ENCODE measurements around the gene TTLL10. TPM values are rescaled to one million over a fixed set of nuclear protein-coding genes. Genes with fewer than 3 reads are reported as not detected.

The TTLL10 gene
- total RNA-seq, 1 experiment from 2014 or later: 0.68 TPM

DNA sequence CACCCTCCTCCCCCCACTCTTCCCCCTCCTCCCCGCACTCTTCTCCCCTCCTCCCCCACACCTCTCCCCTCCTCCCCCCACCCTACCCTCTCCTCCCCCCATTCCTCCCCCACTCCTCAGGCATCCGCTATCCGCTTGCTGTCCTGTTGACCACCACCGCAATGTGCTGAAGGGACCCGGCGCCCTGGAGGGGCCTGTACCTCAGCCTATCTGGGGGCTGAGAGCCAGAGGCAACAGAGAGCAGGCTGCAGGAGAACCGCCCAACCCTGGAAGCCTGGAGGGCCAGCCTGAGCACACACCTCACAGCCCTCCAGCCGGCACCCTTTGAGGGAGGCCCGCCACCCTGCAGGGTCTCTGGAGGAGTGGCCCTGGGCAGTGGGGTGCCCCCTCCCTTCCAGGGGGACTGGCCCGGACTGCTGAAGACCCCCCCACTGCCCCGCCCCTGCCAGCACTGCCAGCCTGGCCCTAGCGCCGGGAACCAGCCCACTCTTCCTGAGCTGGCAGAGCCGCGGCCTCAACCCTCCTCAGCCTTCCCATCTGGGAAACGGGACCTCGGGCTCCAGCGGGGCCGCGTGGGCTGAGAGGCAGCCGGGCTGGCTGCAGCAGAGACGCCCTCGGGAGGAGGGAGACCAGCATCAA is 71.6 kb downstream of the TTLL10 start:
- H3K4me1 ChIP-seq (ENCODE audit: insufficient read depth, low read length): no peaks in the 10 kb centered on the region
- H3K27ac ChIP-seq (ENCODE audit: insufficient read length, low read depth, low read length): no peak overlapping the region
- no peak overlapping the region for H3K14ac ChIP-seq (ENCODE audit: insufficient read depth, low read length)
- H2BK120ac ChIP-seq (ENCODE audit: low read depth, low read length, poor library complexity, severe bottlenecking): no peak overlapping the region
- H4K5ac ChIP-seq (ENCODE audit: insufficient read length, low read depth, low read length): no peak overlapping the region
- no peaks in the 10 kb centered on the region for H3K36me3 Mint-ChIP-seq (ENCODE audit: insufficient read depth in 1 of 3, low read depth in 3 of 3)
- no peaks in the 10 kb centered on the region for H4K20me1 ChIP-seq (ENCODE audit: control insufficient read depth, insufficient read depth, insufficient read length)
- H3K23me2 ChIP-seq (ENCODE audit: insufficient read length, low read depth, low read length, poor library complexity, severe bottlenecking): no peaks in the 10 kb centered on the region
- H2BK5ac ChIP-seq (ENCODE audit: insufficient read length, low read length): no peak overlapping the region
- H2AK5ac ChIP-seq (ENCODE audit: insufficient read length, low read length): no peak overlapping the region
- H2BK20ac ChIP-seq (ENCODE audit: low read depth, low read length, poor library complexity, severe bottlenecking): no peak overlapping the region
- H2BK15ac ChIP-seq (ENCODE audit: low read depth, low read length): no peak overlapping the region
- no peak for DNase-seq
- H3K18ac ChIP-seq (ENCODE audit: insufficient read length, low read depth, low read length): no peak overlapping the region
- no peaks in the 10 kb centered on the region for H3K9me3 ChIP-seq (ENCODE audit: control insufficient read depth, low read depth, low read length)
- H3K56ac ChIP-seq (ENCODE audit: insufficient read length, low read depth, low read length): no peak overlapping the region
- no peaks in the 10 kb centered on the region for H3K27me3 ChIP-seq (ENCODE audit: insufficient read depth, low read length)
- H3K27ac Mint-ChIP-seq: no peak overlapping the region
- no peaks in the 10 kb centered on the region for H3K9me3 Mint-ChIP-seq
- H4K91ac ChIP-seq (ENCODE audit: insufficient read length, low read depth, low read length): no peak overlapping the region
- H3K79me1 ChIP-seq (ENCODE audit: insufficient read depth, low read depth, low read length, poor library complexity, severe bottlenecking): no peaks in the 10 kb centered on the region
- TF ChIP-seq, protein P1, sequence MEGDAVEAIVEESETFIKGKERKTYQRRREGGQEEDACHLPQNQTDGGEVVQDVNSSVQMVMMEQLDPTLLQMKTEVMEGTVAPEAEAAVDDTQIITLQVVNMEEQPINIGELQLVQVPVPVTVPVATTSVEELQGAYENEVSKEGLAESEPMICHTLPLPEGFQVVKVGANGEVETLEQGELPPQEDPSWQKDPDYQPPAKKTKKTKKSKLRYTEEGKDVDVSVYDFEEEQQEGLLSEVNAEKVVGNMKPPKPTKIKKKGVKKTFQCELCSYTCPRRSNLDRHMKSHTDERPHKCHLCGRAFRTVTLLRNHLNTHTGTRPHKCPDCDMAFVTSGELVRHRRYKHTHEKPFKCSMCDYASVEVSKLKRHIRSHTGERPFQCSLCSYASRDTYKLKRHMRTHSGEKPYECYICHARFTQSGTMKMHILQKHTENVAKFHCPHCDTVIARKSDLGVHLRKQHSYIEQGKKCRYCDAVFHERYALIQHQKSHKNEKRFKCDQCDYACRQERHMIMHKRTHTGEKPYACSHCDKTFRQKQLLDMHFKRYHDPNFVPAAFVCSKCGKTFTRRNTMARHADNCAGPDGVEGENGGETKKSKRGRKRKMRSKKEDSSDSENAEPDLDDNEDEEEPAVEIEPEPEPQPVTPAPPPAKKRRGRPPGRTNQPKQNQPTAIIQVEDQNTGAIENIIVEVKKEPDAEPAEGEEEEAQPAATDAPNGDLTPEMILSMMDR (conservative IDR thresholded peaks at IDR 0.05): no peak
- H3K4me3 Mint-ChIP-seq: no peak overlapping the region
- no peak overlapping the region for H3K4ac ChIP-seq (ENCODE audit: low read depth, low read length)
- no peak overlapping the region for H3K9ac ChIP-seq (ENCODE audit: extremely low read depth, insufficient read length, low read length)
- no peak overlapping the region for H3K4me2 ChIP-seq (ENCODE audit: insufficient read depth, insufficient read length, low read length)
- H3K27me3 Mint-ChIP-seq (ENCODE audit: low read depth): peaks cover 15% of the 10 kb centered on the region
- no peak overlapping the region for H3T11ph ChIP-seq (ENCODE audit: low read length)
- no peak overlapping the region for H3K23ac ChIP-seq (ENCODE audit: insufficient read length, low read depth, low read length)
- WGBS (ENCODE audit: extremely low coverage, insufficient read length, low lambda C conversion rate): no CpG with 5 or more reads among the region's 23 CpGs
- H2BK12ac ChIP-seq (ENCODE audit: insufficient read length, low read depth, low read length): no peak overlapping the region
- no peak overlapping the region for H2AFZ ChIP-seq (ENCODE audit: low read length)
- no peaks in the 10 kb centered on the region for H3K79me2 ChIP-seq (ENCODE audit: insufficient read depth, low read length)
- no peak overlapping the region for H4K8ac ChIP-seq (replicated peaks; ENCODE audit: insufficient read length, low read depth, low read length)
- H3K4me1 Mint-ChIP-seq: no peaks in the 10 kb centered on the region

All from H9 (cell line).